GM18951 (cell line): ENCODE results near the gene VPS37B.

Experiments
- POLR2A ChIP-seq: IDR thresholded peaks from 4 replicates; pipeline ENCODE4 v1.6.1; 2011; ENCODE audit warnings: mild to moderate bottlenecking; ENCODE audit not compliant: insufficient read length, insufficient read depth; ENCODE audit errors: extremely low read depth
- in situ Hi-C: fragments of 300-500 bp; cut with MboI; formaldehyde crosslinking; loops from one replicate; pipeline ENCODE4 v1.12.0; 2022; ENCODE audit warnings: low sequenced_read_pairs, mixed read lengths, inconsistent platforms; ENCODE audit not compliant: unreplicated experiment

VPS37B gene

DNA sequence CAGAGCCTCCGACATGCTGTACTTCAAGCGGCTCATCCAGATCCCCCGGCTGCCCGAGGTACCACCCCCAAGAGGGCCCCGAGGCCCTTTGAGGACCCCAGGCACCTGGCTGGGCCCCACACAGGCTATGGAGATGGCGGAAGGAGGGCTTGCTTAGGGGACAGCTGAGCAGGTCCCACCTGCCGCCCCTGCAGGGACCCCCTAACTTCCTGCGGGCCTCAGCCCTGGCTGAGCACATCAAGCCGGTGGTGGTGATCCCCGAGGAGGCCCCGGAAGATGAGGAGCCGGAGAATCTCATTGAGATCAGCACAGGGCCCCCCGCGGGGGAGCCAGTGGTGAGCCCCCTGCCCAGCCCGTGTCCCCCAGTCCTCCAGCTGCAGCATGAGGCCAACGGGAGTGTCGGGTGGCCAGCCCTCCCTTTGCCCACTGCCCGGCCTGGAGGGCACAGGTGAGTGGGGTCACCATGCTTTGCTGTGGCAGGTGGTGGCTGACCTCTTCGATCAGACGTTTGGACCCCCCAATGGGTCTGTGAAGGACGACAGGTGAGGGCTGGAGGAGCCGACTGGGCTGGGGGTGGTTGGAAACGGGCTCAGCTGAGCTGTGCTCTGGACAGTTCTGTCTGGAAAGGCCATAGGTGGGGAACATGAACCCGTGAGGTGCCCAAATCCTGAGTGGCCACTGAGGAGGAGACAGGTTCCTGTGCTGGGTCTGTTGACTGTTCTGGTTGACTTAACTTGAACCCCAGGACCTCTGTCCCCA, 40.7 kb downstream of the VPS37B start:
- no peak for TF ChIP-seq POLR2A
- in situ Hi-C loops, result loop anchor here (10.0 kb wide), 1 partner anchor 100 kb away; no protein-coding TSS in a partner anchor

DNA sequence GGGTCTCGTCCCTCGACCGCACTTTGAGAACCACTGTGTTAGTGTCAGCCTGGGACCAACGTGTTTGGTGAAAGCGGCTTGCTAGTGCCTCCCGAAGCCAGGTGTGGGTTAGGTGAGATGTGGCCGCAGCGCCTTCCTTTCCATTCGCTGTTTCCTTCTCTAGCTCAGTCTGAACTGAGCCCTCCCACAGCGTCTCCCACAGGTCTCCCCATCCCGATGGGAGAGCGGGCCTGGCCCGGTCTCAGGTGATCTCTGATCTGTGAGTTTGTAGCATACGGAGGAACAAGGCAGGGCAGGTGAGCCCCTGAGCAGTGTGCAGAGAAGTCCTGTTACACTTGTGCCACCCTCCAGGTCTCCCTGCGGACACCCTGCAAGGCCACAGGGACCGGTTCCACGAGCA, 41.4 kb downstream of the VPS37B start:
- in situ Hi-C loops, result loop anchor here (10.0 kb wide), 1 partner anchor 100 kb away; no protein-coding TSS in a partner anchor
- TF ChIP-seq POLR2A, result no peak

DNA sequence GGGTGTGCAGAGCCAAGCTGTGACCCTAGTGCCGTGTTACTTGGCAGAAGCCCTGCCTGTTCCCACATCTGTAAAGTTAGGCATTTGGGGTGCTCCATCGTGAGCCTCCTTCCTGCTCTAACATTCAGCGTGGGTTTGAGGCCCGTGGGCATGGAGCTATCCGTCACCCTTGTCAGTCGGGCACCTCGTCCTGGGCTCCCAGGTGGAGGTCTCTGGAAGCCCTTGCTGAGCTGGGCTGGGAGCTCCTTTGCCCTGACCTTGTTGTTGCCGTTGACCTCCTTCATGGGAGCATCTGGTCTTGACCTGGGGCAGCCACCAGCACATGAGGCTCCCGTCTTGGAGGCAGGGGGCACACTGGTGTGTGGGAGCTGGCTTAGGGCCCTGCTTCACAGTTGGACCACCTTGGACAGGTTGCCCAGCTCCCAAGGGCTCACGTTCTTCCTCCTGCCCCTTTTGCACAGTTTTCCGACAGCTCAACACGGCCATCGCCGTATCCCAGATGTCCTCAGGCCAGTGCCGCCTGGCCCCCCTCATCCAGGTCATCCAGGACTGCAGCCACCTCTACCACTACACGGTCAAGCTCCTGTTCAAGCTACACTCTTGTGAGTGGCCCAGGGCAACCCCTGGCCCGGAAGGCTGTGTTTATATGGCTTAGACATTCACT, 42.2 kb downstream of the VPS37B start:
- in situ Hi-C loops, result loop anchor here (10.0 kb wide), 1 partner anchor 101 kb away; no protein-coding TSS in a partner anchor

DNA sequence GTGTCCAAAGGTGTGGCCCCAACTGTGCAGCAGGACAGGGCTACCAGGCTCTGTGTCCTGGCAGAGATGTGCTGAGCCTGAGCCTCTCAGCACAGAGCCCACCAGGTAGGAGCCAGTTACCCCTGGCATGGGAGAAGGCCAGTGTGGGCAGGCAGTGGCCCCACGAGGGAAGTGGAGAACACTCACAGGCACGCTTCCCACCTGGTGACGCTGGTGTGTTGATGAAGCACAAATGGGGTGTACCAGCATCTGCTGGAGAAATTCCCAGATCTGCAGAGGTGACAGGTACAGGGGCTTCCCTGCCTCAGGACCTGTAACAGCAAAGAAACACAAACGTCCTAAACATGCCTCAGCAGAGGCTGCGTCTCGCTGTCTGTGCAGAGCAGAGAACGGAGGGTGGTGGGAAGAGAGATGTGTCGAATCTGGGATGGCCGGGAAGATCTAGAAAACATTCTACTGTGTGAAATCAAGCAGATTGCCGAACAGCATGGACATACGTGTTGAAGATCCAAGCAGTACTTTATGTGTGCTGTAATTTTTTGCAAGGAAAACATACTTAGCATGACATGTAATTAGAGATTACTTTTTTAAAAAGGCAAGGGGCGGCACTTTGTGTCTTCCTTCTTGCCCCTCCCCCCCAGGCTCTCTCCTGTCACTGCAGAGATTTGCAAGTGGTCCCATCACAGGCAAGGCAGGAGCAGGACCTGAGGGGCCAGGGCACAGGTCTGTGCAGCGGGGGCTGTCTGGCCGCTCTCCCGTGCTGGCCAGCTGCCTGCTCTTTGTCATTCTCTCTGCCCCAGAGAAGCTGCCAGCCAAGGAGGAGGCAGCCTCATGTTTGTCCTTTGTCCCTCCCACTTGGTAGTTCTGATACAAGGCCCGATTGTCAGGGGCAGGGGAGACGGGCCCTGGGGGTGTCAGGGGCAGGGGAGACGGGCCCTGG, 43.3 kb downstream of the VPS37B start:
- in situ Hi-C loops, result loop anchor here (10.0 kb wide), 1 partner anchor 102 kb away; no protein-coding TSS in a partner anchor

More for the DNA sequence above, 42.2 kb downstream of the VPS37B start:
- no peak for TF ChIP-seq POLR2A

DNA sequence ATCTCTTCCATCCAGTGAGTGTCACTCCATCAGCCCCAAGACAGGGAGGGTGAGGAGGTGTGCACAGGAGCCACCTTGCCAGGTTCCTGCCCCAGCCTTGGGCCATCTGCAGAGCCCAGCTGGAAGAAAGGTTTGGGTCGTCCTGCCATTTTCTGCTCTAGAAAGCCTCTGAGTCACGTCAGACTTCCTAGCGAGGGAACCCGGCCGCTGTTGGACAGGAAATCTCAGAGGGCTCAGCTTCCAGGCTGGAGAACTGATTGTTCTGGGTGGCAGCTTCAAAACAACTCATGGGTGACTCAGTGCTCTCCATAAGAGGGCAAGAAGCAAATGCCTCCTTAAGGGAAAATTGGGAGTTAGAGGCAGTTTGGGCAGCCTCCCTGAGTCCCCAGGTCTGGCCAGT, 44.1 kb downstream of the VPS37B start:
- in situ Hi-C loops, result loop anchor here (10.0 kb wide), 1 partner anchor 103 kb away; no protein-coding TSS in a partner anchor
- no peak for TF ChIP-seq POLR2A

More for the DNA sequence above, 43.3 kb downstream of the VPS37B start:
- TF ChIP-seq POLR2A, result no peak

DNA sequence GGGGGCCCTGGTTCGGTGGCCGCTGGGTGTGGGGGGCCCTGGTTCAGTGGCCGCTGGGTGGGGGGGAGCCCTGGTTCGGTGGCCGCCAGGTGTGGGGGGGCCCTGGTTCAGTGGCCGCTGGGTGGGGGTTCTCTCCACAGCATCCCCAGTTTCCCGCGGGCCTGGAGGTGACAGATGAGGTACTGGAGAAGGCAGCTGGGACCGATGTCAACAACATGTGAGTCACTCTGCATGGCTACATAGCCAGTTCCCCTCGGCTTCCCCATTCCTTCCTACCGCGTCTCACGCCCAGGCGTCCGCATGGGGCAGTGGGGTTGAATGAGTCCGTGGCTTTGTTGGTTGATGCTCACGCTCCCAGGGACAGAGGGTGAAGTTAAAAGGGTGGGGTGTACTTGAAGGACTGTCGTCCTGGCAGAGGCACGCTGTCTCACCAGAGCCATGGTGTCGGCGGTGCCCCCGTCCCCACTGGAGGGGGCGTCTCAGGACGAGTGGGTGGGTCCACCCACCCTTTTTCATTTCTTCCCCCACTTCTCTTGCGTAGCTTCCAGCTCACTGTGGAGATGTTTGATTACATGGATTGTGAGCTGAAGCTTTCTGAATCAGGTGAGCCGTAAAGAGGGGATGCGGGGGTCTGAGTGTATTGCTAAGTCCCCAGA, 45.1 kb downstream of the VPS37B start:
- in situ Hi-C loops, result loop anchor here (10.0 kb wide), 1 partner anchor 104 kb away; no protein-coding TSS in a partner anchor
- no peak for TF ChIP-seq POLR2A

DNA sequence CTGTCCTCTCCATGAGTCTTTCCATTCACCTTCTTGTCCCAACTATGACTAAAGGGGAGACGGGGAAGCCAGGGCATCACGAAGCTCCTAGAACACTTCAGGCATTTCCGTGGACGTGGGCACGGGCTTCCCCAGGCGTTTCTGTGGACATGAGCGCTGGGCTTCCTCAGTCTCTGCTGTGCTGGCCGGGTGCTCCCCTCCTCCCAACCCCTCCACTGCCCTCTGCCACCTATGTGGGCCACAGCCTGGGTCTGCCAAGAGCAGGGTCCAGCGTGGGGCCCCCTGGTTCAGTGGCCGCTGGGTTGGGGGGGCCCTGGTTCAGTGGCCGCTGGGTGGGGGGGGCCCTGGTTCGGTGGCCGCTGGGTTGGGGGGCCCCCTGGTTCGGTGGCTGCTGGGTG, 45.9 kb downstream of the VPS37B start:
- in situ Hi-C loops, result loop anchor here (10.0 kb wide), 1 partner anchor 105 kb away; no protein-coding TSS in a partner anchor
- no peak for TF ChIP-seq POLR2A

DNA sequence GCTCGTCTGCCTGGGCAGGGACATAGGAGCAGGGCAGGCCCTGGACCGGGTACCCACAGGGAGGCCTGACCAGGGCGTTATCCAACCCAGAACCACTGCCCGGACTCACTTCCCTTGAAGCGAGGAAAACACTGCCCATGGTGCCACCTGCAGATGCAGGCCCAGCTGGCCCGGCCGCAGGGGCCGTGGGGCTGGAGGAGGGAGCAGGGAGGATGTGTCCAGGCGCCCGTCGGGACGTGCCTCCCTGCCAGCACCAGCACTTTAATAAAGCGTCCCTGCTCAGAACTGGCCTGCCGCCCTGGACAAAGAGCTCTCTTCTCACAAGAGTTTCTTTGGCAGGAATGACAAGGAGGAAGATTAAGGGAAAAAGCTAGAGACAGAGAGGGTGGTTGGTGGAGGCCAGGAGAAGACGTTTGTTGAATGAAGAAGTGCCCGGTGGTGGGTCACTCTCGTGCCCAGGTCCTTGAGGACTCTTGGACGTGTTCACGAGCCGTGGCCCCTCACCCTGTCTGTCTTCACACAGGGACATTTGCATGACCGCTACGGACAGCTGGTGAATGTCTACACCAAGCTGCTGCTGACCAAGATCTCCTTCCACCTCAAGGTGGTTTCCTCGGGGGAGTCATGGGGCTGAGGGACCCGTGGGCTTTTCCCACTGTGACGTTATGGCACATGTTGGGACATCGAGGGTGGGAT, 46.4 kb downstream of the VPS37B start:
- in situ Hi-C loops, result loop anchor here (10.0 kb wide), 1 partner anchor 105 kb away; no protein-coding TSS in a partner anchor
- no peak for TF ChIP-seq POLR2A

DNA sequence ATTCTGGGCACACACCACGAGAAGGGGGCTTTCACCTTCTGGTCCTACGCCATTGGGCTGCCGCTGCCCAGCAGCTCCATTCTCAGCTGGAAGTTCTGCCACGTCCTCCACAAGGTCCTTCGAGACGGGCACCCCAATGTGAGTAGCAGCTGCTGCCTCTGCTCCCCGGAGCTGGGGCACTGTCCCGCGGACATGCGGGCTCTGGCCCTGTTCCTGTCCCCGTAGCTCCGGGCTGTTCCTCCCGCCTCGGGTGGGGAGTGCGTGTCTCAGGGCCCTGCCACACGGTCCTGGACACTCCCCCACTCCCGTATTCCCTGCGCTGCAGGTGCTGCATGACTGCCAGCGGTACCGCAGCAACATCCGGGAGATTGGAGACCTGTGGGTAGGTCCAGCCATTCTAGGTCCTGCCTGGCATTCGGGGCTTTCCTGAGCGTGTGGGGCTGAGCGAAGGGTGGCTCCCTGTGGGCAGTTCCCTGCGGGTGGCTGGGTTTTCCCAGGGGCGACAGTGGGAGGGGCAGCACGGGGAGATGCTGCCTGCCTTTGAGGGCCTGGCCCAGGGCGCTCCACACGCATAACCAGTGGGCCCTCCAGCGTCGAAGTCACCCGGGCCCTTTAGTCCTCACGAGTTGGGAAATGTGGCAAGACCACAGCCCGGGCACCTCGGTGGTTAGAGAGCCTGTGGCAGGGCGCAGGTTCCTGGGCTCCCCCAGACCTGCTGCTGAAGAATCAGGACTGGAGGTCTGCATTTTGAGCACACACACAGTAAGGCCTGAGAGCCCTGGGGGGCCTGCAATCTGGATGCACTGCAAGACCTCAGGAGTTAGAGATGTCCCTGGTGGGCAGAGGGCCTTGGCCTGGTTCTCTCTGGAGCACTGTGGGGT, 47.2 kb downstream of the VPS37B start:
- in situ Hi-C loops, result no loop called here
- TF ChIP-seq POLR2A, result no peak

DNA sequence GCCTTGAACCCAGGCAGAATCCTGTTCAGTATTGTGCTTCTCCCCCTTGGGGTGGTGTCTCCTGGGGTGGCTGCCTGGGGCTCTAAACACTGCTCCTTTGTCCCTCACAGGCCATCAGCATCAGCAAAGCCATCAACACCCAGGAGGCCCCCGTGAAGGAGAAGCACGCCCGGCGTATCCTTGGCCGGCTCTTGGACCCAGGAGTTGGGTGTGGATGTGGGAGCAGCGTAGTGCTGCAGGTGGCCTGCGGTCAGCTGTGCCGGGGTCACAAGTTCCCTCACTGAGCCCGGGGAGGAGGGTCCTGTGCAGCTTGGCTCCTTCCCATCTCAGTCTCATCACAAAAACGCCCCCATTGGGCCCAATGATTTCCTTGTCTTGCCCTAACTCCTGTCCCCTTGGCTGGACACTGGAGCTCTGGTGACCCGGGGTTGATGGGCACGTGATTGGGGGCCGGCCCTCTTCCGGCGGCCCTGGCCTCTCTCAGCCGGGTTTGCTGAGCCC, 48.0 kb downstream of the VPS37B start:
- in situ Hi-C loops, result no loop called here
- TF ChIP-seq POLR2A, result no peak

DNA sequence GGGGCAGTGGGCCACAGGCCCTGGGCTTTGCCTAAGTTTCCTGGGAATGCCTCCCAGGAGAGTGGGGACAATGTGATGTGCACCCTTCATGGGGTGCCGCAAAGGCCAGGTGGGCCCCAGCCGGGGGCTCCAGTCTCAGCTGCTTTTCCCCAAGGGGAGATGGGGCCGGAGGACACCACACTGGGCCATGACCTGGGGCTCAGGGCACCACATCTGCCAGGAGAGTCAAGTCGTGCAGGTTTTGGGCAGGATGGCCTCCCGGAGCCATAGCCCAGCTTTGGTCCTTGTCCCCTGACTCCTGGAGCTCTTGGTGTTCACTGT, 48.4 kb downstream of the VPS37B start:
- no peak for TF ChIP-seq POLR2A
- in situ Hi-C loops, result no loop called here
